Heart right ventricle (tissue), 16 donors: ENCODE measurements around the gene TSSC4. TPM values are rescaled to one million over a fixed set of nuclear protein-coding genes. Genes with fewer than 3 reads are reported as not detected.
"Not testable (repeated sequence)": the region's sequence is repeated elsewhere in the genome, so short reads cannot be mapped to it uniquely, and the experiment has no call there.

Experiments
- ATAC-seq, 8 donors: fragments of 200-7000 bp; cut with Tn5 transposase; one replicate each; pipeline ENCODE4 v1.9.1; 2020; ENCODE audit warnings: mild to moderate bottlenecking in 8 of 8, moderate library complexity in 8 of 8, moderate number of reproducible peaks in 1 of 8
- DNase-seq, 2 donors: peaks; one replicate each; pipeline ENCODE4 v3.0.0-alpha.2; 2020
- H3K27ac ChIP-seq, 10 donors: fragments of 200-600 bp; sonication (generic) in 2 of 10; one replicate each; pipeline versions ENCODE4 v1.5.0 to v1.8.0; 2020 to 2022; ENCODE audit warnings: mild to moderate bottlenecking in 3 of 10
- H3K27me3 ChIP-seq, 7 donors: fragments of 200-600 bp; one replicate each; pipeline ENCODE4 v1.8.0; 2021 to 2022; ENCODE audit warnings: mild to moderate bottlenecking in 2 of 7
- H3K36me3 ChIP-seq, 9 donors: fragments of 200-600 bp; sonication (generic) in 1 of 9; one replicate each; pipeline versions ENCODE4 v1.5.0 to v1.8.0; 2020 to 2022; ENCODE audit warnings: mild to moderate bottlenecking in 2 of 9
- H3K4me1 ChIP-seq, 9 donors: fragments of 200-600 bp; sonication (generic) in 1 of 9; one replicate each; pipeline versions ENCODE4 v1.5.0 to v1.8.0; 2020 to 2022; ENCODE audit warnings: mild to moderate bottlenecking in 4 of 9
- H3K4me3 ChIP-seq, 10 donors: fragments of 200-600 bp; sonication (generic) in 2 of 10; one replicate each; pipeline versions ENCODE4 v1.5.0 to v1.8.0; 2020 to 2022; ENCODE audit warnings: mild to moderate bottlenecking in 7 of 10, moderate library complexity in 2 of 10
- H3K9me3 ChIP-seq, 11 donors: fragments of 200-600 bp in 10 of 11; sonication (generic) in 2 of 11; one replicate each; pipeline versions ENCODE4 v1.5.0 to v1.8.0; 2013 to 2022; ENCODE audit warnings: mild to moderate bottlenecking in 2 of 11, control low read depth in 1 of 11, moderate library complexity in 1 of 11
- CTCF ChIP-seq, 9 donors: fragments of 200-600 bp; sonication (generic) in 2 of 9; IDR thresholded peaks; one replicate each; pipeline versions ENCODE4 v1.5.0 to v1.8.0; 2021 to 2022; ENCODE audit warnings: antibody characterized with exemption in 9 of 9, mild to moderate bottlenecking in 5 of 9, moderate library complexity in 1 of 9
- WGBS, 2 donors: extraction: QIAGEN DNeasy Blood & Tissue Kit; methylation state at CpG; one replicate each; pipeline ENCODE4 v1.1.7; 2013; ENCODE audit warnings: inconsistent platforms in 1 of 2; 5-methylcytosine and 5-hydroxymethylcytosine counted together
- intact Hi-C, 10 donors: fragments of 100-400 bp; cut with DNase I; formaldehyde crosslinking; loops; one replicate each; pipeline versions ENCODE4 v1.11.1 to v1.14.2; 2022
- polyA plus RNA-seq, 2 donors: library from polyadenylated mRNA; stranded (reverse); fragments of 200-250 nt; gene quantifications; one replicate each; pipeline ENCODE4 v1.2.3, GENCODE V29; 2013
- total RNA-seq, 10 donors: library from RNA; stranded (reverse); fragmentation: NEBNext Ultra II Directional in 3 of 10; extraction: Animal tissue kit (Norgen Biotek cat#: 25700) in 3 of 10; gene quantifications; one replicate each; pipeline versions ENCODE4 v1.2.1 to v1.2.4, GENCODE V29; 2021 to 2023
- donor health status: Arrhythmogenic right ventricular cardiomyopathy.
- donor health status: ischemic (EF 13 %, LVEDD 7.1; RV severe dilation, severe dysfunction).
- donor health status: healthy with polysubstance abuse.
- donor health status: DM: no; HTN: yes; CAD: no.
- donor health status: DM: no; HTN: no; CAD: no.
- donor health status: ischemic (EF 25% LVEDD 6.9; RV normal size, moderate dysfunction).
- donor health status: ischemic (EF 25% LVEDD 5.7; RV mildly dilated, moderate dysfunction).
- donor health status: healthy.
- donor health status: DM: yes; HTN: yes; CAD: no.
- donor health status: Ischemic cardiomyopathy.
- donor health status: ischemic (EF 35%, LVEDD 5.7; RV mildly dilated, moderate dysfunction).
- donor health status: nonischemic (EF 11% LVEDD 7.7; RV severe dilation, severe dysfunction).
- donor health status: DM: yes; HTN: yes; CAD: no.
- donor health status: PGD.
- donor health status: ischemic (EF 29% LVEDD 5.4; RV normal size, mild dysfunction).
- donor health status: nonischemic (EF 23%, LVEDD 6.1; RV moderate dilation, normal function).

The TSSC4 gene
- total and polyA plus RNA-seq, 12 donors, result 22.0 to 72.3 (median 30.7) TPM

DNA sequence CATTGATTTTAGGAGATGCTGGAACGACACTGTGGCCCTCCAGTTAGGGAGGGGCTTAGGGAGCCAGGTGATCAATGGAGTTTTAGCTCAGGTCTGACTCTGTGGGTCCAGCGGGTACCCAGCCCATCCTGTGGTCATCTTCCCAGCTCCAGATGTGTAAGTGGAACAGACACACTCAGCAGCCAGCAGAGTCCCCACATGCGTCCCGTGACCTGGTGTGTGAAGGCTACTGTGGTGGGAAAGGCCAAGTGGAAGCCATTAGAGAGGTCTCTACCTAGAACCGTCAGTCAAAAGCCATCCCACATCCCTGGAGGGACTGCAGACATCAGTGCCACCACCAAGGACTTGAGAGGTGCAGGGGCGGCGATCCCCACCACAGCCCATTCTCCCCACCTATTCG lies 43.3 kb upstream of the TSSC4 start:
- H3K4me3 ChIP-seq, result no peak overlapping the region
- intact Hi-C loops, result no loop called here
- DNase-seq, result no peak
- no peak for ATAC-seq
- no peaks in the 10 kb centered on the region for H3K9me3 ChIP-seq
- TF ChIP-seq CTCF (IDR thresholded peaks at IDR 0.05), result no peak
- WGBS, 2 donors, result 80 to 82% methylated on average over 8 of the region's 8 CpGs
- H3K27me3 ChIP-seq, result no peaks in the 10 kb centered on the region
- H3K27ac ChIP-seq, result no peak overlapping the region
- H3K36me3 ChIP-seq, result no peaks in the 10 kb centered on the region
- H3K4me1 ChIP-seq, result no peaks in the 10 kb centered on the region

GRCh38 chr11:2357651-2358050 lies 42.9 kb upstream of the TSSC4 start:
- WGBS, 2 donors, result 91 to 97% methylated on average over 13 of the region's 13 CpGs
- H3K27ac ChIP-seq, H3K4me1 ChIP-seq, H3K36me3 ChIP-seq, H3K4me3 ChIP-seq, H3K27me3 ChIP-seq, intact Hi-C loops, DNase-seq, H3K9me3 ChIP-seq: not testable (repeated sequence)
- ATAC-seq, result peak in 1 of 8 donors; percentile 7

DNA sequence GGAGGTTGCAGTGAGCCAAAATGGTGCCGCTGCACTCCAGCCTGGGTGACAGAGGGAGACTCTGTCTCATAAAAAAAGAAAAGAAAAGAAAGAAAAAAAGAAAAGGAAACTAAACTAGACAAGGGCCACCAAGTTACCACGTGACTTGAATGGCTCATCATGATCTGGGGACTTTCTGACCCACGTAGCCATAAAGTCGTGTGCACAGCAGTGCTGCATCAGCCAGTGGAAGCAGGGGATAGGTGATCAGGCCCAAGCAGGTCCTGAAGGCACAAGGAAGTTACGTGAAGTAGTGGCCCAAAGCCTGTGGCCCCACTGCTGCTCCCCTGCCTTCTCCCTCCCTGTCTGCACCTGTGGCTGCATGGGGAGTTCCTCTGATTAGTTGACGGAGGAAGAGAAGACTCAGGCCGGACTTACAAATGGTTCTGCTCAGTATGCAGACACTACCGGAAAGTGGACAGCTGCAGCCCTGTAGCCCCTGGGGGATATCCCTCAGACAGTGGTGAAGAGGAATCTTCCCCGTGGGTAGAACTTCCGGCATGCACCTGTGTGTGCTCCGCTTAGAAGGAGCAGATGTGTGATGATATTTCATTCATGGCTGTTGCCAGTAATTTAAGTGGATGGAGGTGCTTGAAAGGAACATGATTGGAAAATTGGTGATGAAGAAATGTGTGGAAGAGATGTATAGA lies 41.7 kb upstream of the TSSC4 start:
- no peaks in the 10 kb centered on the region for H3K27me3 ChIP-seq
- intact Hi-C loops, result no loop called here
- H3K36me3 ChIP-seq, result no peaks in the 10 kb centered on the region
- no peak overlapping the region for H3K27ac ChIP-seq
- ATAC-seq, result no peak
- H3K9me3 ChIP-seq, result no peaks in the 10 kb centered on the region
- H3K4me1 ChIP-seq, result peaks cover 0 to 3% (median 0%) of the 10 kb centered on the region in 9 donors
- no peak overlapping the region for H3K4me3 ChIP-seq
- no peak for DNase-seq
- 89 to 91% methylated on average over 11 of the region's 11 CpGs for WGBS, 2 donors
- TF ChIP-seq CTCF (IDR thresholded peaks at IDR 0.05), result no peak

- Histone ChIP-seq H3K9me3 (no peaks in the 10 kb centered on the region), H3K27me3 (no peaks in the 10 kb centered on the region), H3K36me3 (no peaks in the 10 kb centered on the region), H3K4me1 (peaks cover 0 to 3% (median 0%) of the 10 kb centered on the region in 9 donors), H3K27ac (no peak overlapping the region), H3K4me3 (no peak overlapping the region)
- intact Hi-C loops, result no loop called here
- WGBS, 2 donors, result 95 to 96% methylated on average over 9 of the region's 9 CpGs
- no peak for DNase-seq
- ATAC-seq, result no peak
- TF ChIP-seq CTCF (IDR thresholded peaks at IDR 0.05), result no peak
Observed at GRCh38 chr11:2359557-2359956, 41.0 kb upstream of the TSSC4 start.

DNA sequence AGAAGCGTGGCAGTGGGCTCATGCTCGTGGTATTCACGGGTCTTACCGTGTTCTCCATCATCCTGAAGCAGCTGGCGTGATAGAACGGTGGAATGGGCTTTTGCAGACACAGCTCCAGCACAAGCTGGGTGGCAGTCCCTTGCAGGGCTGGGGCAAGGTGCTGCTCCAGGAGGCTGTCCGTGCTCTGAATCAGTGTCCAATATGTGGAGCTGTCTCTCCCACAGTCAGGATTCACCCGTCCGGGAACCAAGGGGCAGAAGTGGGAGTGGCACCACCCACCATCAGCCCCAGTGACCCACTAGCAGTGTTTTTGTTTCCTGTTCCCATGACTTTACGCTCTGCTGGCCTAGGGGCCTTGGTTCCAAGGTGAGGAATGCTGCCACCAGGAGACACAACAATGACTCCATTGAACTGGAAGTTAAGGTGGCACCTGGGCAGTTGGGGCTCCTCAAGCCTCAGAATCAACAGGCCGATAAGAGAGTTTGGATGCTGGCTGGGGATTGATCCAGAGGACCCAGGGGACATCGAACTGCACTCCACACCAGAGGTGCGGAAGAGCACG lies 40.4 kb upstream of the TSSC4 start:
- intact Hi-C loops, result loop anchor here in 1 of 10 donors (5.0 kb wide), 1 partner anchor 33 kb away; no protein-coding TSS in a partner anchor
- Histone ChIP-seq H3K27me3 (no peaks in the 10 kb centered on the region), H3K9me3 (no peaks in the 10 kb centered on the region), H3K36me3 (no peaks in the 10 kb centered on the region), H3K4me3 (no peak overlapping the region), H3K27ac (no peak overlapping the region), H3K4me1 (peaks cover 0 to 3% (median 0%) of the 10 kb centered on the region in 9 donors)
- 91 to 94% methylated on average over 14 of the region's 14 CpGs for WGBS, 2 donors
- DNase-seq (no peak), ATAC-seq (no peak)
- no peak for TF ChIP-seq CTCF (IDR thresholded peaks at IDR 0.05)
